Kidney (tissue), 14 donors: Measurements from ENCODE around the gene TSEN2. TPM values are rescaled to one million over a fixed set of nuclear protein-coding genes. Genes with fewer than 3 reads are reported as not detected.

Source experiments
- DNase-seq, 5 donors: peaks; one replicate each; pipeline ENCODE4 v3.0.0-alpha.2; 2013 to 2020
- FAIRE-seq: peaks from 2 replicates; lab custom pipeline; 2012; peaks lifted over from hg19 to GRCh38; lab: Jason Lieb, UNC
- H3K27ac ChIP-seq, 2 donors: one replicate each; pipeline ENCODE4 v1.7.0; 2013; ENCODE audit warnings: low read depth in 2 of 2, low read length in 2 of 2, inconsistent platforms in 1 of 2
- H3K27me3 ChIP-seq: one replicate; pipeline ENCODE4 v1.7.1; 2013; ENCODE audit warnings: low read length, inconsistent platforms; ENCODE audit not compliant: control insufficient read depth, insufficient read depth
- H3K36me3 ChIP-seq, 3 donors: one replicate each; pipeline versions ENCODE4 v1.7.0 to v1.7.1; 2013; ENCODE audit warnings: low read length in 3 of 3, control low read depth in 1 of 3, inconsistent platforms in 1 of 3; ENCODE audit not compliant: insufficient read depth in 3 of 3, control insufficient read depth in 2 of 3
- H3K4me1 ChIP-seq, 3 donors: one replicate each; pipeline versions ENCODE4 v1.7.0 to v1.7.1; 2013; ENCODE audit warnings: low read length in 3 of 3, inconsistent platforms in 1 of 3, low read depth in 1 of 3; ENCODE audit not compliant: control insufficient read depth in 2 of 3, insufficient read depth in 2 of 3
- H3K4me3 ChIP-seq, 3 donors: one replicate each; pipeline versions ENCODE4 v1.7.0 to v1.8.1; 2013; ENCODE audit warnings: low read length in 3 of 3, control low read depth in 1 of 3, inconsistent platforms in 1 of 3
- H3K9ac ChIP-seq, 3 donors: one replicate each; pipeline versions ENCODE4 v1.7.0 to v1.7.1; 2013; ENCODE audit warnings: low read length in 3 of 3, control low read depth in 1 of 3, inconsistent platforms in 1 of 3
- H3K9me3 ChIP-seq, 3 donors: one replicate each; pipeline versions ENCODE4 v1.7.0 to v1.7.1; 2013; ENCODE audit warnings: low read length in 3 of 3, control low read depth in 1 of 3, inconsistent platforms in 1 of 3; ENCODE audit not compliant: control insufficient read depth in 2 of 3, insufficient read depth in 1 of 3
- intact Hi-C: fragments of 100-400 bp; cut with DNase I; formaldehyde crosslinking; loops from one replicate; pipeline ENCODE4 v1.11.1; 2022
- polyA plus RNA-seq: library from polyadenylated mRNA; stranded (reverse); fragments of 350-450 nt; fragmentation: Illumina TruSeq; extraction: RNeasy Lipid Tissue Mini Kit (QIAGEN cat#74804); gene quantifications from one replicate; pipeline ENCODE4 v1.2.3, GENCODE V29; 2014; ENCODE audit warnings: low read depth, low replicate concordance; ENCODE audit not compliant: insufficient read depth
- total RNA-seq: library from RNA; stranded (reverse); fragmentation: NEBNext Ultra II Directional; extraction: Animal tissue kit (Norgen Biotek cat#: 25700); gene quantifications from one replicate; pipeline ENCODE4 v1.2.1, GENCODE V29; 2021
- TF ChIP-seq, protein P1 (sequence below): IDR thresholded peaks from 3 replicates; pipeline ENCODE4 v1.5.1; 2012; ENCODE audit warnings: mild to moderate bottlenecking, moderate library complexity, borderline replicate concordance; ENCODE audit not compliant: insufficient read depth; ENCODE audit errors: extremely low read depth
- donor health status: control.
- donor health status: control.
- donor health status: control.
- donor health status: control.
- donor health status: control.
- donor health status: DM: yes; HTN: yes; CAD: no.
- donor health status: Normal renal cell carcinoma (clear cell type).

The TSEN2 gene
- total and polyA plus RNA-seq, 2 donors from 2014 or later: 10.3 to 20.7 TPM

DNA sequence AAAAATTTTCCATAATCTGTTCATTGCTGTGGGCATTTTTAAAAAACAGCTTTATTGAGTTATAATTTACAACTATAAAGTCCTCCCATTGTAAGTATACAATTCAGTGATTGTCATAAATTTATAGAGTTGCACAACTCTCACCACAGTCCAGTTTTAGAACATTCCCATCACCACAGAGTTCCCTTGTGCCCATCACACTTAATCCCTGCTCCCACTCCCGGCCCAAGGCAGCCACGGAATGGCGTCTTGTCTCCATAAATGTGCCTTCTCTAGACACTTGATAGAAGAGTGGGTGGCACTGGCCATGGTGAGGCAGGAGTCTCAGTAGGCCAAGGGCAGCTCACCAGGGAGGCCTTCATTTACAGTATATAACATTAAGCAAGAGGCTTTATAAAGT is 6.3 kb downstream of the TSEN2 start:
- Histone ChIP-seq H3K27me3 (no peaks in the 10 kb centered on the region), H3K4me3 (no peak overlapping the region), H3K9me3 (no peaks in the 10 kb centered on the region), H3K27ac (no peak overlapping the region), H3K36me3 (peaks cover 3 to 10% (median 9%) of the 10 kb centered on the region in 3 donors), H3K4me1 (peaks cover 0 to 6% (median 5%) of the 10 kb centered on the region in 3 donors), H3K9ac (no peak overlapping the region)
- DNase-seq (no peak), FAIRE-seq (no peak)
- intact Hi-C loops: no loop called here
- TF ChIP-seq, protein P1, sequence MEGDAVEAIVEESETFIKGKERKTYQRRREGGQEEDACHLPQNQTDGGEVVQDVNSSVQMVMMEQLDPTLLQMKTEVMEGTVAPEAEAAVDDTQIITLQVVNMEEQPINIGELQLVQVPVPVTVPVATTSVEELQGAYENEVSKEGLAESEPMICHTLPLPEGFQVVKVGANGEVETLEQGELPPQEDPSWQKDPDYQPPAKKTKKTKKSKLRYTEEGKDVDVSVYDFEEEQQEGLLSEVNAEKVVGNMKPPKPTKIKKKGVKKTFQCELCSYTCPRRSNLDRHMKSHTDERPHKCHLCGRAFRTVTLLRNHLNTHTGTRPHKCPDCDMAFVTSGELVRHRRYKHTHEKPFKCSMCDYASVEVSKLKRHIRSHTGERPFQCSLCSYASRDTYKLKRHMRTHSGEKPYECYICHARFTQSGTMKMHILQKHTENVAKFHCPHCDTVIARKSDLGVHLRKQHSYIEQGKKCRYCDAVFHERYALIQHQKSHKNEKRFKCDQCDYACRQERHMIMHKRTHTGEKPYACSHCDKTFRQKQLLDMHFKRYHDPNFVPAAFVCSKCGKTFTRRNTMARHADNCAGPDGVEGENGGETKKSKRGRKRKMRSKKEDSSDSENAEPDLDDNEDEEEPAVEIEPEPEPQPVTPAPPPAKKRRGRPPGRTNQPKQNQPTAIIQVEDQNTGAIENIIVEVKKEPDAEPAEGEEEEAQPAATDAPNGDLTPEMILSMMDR: no peak

DNA sequence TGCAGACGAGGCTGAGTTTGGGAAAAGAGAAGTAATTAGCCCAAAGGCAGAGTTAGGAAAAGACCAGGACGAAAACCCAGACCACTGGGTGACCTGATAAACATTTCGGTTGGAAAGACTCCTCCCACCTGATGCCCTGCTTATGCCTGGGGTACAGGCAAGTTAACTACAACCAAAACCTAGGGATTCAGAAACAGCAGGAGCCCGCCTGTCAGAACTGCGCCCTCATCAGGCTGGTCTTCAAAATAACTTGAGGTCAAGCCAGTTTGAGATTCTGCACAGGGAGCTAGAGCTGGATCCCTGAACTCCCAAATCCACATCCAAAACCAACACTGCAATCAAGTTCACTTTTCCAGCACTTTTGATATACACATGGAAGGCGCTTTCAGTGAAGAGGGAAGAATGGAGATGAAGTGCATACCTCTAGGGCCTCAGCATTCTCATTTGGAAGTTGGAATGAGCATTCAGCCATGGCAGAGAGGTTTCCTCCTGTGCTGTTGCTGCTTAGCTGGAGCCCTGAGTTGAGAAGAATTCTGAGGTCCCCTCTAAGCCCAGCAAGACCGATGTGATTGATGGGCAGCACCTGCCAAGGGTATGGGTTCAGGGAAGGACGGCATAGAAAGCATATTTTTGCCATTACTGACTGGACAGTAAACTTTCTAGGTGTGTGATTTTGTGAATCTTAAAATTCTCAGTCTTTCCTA is 11.6 kb downstream of the TSEN2 start:
- intact Hi-C loops: no loop called here
- Histone ChIP-seq H3K4me3 (no peak overlapping the region), H3K27ac (no peak overlapping the region), H3K9me3 (no peaks in the 10 kb centered on the region), H3K36me3 (peaks cover 7 to 36% (median 35%) of the 10 kb centered on the region in 3 donors), H3K4me1 (no peaks in the 10 kb centered on the region), H3K9ac (no peak overlapping the region), H3K27me3 (no peaks in the 10 kb centered on the region)
- DNase-seq (no peak), FAIRE-seq (no peak)
- TF ChIP-seq, protein P1: no peak

DNA sequence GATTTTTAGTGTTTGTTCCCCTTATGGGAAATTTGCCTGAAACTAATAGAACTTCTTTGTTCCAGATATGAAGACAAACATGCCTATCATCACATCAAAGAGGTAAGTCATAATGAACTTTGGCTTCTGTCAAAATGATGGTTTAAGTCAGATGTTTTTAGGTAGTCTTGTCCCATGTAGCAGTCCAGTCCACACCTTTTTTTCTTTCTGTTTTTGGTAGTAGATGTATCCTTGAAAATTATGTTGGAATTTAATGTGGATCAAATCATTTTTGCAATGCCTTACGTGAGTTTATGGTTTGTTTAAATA is 12.1 kb downstream of the TSEN2 start:
- Histone ChIP-seq H3K4me1 (no peaks in the 10 kb centered on the region), H3K27ac (no peak overlapping the region), H3K27me3 (no peaks in the 10 kb centered on the region), H3K9ac (no peak overlapping the region), H3K4me3 (no peak overlapping the region), H3K9me3 (no peaks in the 10 kb centered on the region), H3K36me3 (peaks cover 8 to 39% (median 35%) of the 10 kb centered on the region in 3 donors)
- TF ChIP-seq, protein P1: no peak
- DNase-seq: no peak
- no peak for FAIRE-seq
- intact Hi-C loops: no loop called here

DNA sequence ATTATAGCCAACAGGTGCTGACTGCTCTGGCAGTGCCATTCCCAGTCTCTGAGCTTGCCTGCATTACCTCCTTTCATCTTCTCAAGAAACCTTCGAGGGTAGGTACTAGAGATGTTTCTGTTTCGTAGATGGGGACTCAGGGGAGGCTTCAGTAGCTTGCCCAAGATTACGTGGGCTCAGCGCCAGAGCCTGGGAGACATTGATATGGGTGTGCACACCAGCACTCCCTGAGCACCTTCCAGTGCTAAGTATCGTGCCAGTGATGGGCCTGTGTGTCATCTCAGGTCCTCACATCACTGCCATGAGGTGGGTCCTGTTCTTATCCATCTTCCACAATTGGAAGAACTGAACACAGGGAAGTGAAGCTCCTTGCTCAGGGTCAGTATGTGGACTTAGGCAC is 15.2 kb downstream of the TSEN2 start:
- Histone ChIP-seq H3K36me3 (peaks cover 7 to 44% (median 43%) of the 10 kb centered on the region in 3 donors), H3K9me3 (no peaks in the 10 kb centered on the region), H3K4me1 (no peaks in the 10 kb centered on the region), H3K27ac (no peak overlapping the region), H3K9ac (no peak overlapping the region), H3K27me3 (no peaks in the 10 kb centered on the region), H3K4me3 (no peak overlapping the region)
- FAIRE-seq: no peak
- intact Hi-C loops: no loop called here
- TF ChIP-seq, protein P1: no peak
- no peak for DNase-seq
